ENCODE results near the gene CCRL2. TPM values are rescaled to one million over a fixed set of nuclear protein-coding genes. Genes with fewer than 3 reads are reported as not detected.

CCRL2 gene
- total RNA-seq, 2 experiments from 2014 or later, result 4.3 to 4.5 TPM

- intact Hi-C loops (cut with DNase I, micrococcal nuclease), result no loop called here
- TF ChIP-seq, protein P1, sequence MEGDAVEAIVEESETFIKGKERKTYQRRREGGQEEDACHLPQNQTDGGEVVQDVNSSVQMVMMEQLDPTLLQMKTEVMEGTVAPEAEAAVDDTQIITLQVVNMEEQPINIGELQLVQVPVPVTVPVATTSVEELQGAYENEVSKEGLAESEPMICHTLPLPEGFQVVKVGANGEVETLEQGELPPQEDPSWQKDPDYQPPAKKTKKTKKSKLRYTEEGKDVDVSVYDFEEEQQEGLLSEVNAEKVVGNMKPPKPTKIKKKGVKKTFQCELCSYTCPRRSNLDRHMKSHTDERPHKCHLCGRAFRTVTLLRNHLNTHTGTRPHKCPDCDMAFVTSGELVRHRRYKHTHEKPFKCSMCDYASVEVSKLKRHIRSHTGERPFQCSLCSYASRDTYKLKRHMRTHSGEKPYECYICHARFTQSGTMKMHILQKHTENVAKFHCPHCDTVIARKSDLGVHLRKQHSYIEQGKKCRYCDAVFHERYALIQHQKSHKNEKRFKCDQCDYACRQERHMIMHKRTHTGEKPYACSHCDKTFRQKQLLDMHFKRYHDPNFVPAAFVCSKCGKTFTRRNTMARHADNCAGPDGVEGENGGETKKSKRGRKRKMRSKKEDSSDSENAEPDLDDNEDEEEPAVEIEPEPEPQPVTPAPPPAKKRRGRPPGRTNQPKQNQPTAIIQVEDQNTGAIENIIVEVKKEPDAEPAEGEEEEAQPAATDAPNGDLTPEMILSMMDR (IDR thresholded peaks at IDR 0.05), result no peak
- no peaks in the 10 kb centered on the region for H3K9me3 ChIP-seq (ENCODE audit: control insufficient read depth in 1 of 2, insufficient read depth in 1 of 2, low read length in 2 of 2)
Measured at GRCh38 chr3:46412786-46413298, 5.8 kb downstream of the CCRL2 start.

DNA sequence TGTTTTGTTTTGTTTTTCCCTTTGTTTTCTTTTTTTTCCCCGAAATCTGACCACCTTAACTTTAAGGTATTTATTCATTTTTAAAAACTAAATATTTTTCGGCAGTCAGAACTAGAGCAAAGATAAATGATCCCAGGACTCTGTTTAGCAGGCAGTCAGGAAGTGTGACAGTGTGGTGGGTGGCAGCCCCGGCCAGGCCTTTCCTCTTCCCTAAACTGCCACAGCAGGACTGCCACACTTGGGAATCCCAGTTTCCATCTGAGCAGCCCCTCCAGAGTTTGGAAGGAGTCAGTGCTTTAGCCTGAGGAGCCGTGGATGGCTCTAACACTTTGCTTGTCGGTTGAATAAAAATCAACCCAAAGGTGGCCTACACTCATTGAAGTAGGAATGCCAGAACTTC is 6.9 kb downstream of the CCRL2 start:
- Mint-ChIP-seq H3K27me3 (no peaks in the 10 kb centered on the region), H3K36me3 (ENCODE audit: low read depth) (no peaks in the 10 kb centered on the region), H3K9me3 (no peaks in the 10 kb centered on the region), H3K4me1 (ENCODE audit: low read depth) (peaks cover 13% of the 10 kb centered on the region), H3K4me3 (no peak overlapping the region), H3K27ac (no peak overlapping the region)
- H3K4me3 ChIP-seq (ENCODE audit: low read length), result no peak overlapping the region
- H3K4me1 ChIP-seq (ENCODE audit: insufficient read depth, low read length), result peaks cover 3% of the 10 kb centered on the region
- POLR2A ChIA-PET, result no interaction called here
- DNase-seq, result no peak
- CTCF ChIA-PET, result no interaction called here
- H3K27me3 ChIP-seq (ENCODE audit: control insufficient read depth in 1 of 2, insufficient read depth in 2 of 2, low read length in 2 of 2), result no peaks in the 10 kb centered on the region
- TF ChIP-seq, protein P1 (IDR thresholded peaks at IDR 0.05), result no peak
- no peaks in the 10 kb centered on the region for H3K9me3 ChIP-seq (ENCODE audit: control insufficient read depth in 1 of 2, insufficient read depth in 1 of 2, low read length in 2 of 2)
- H3K36me3 ChIP-seq (ENCODE audit: insufficient read depth, low read length), result no peaks in the 10 kb centered on the region
- intact Hi-C loops (cut with DNase I, micrococcal nuclease), result no loop called here
- H3K27ac ChIP-seq (ENCODE audit: low read depth in 1 of 2, low read length in 2 of 2), result no peak overlapping the region
- no peak for ATAC-seq (ENCODE audit: poor library complexity)

More at GRCh38 chr3:46412786-46413298, 5.8 kb downstream of the CCRL2 start:
- Mint-ChIP-seq H3K27ac (no peak overlapping the region), H3K4me1 (ENCODE audit: low read depth) (peaks cover 19% of the 10 kb centered on the region), H3K27me3 (no peaks in the 10 kb centered on the region), H3K9me3 (no peaks in the 10 kb centered on the region), H3K4me3 (no peak overlapping the region), H3K36me3 (ENCODE audit: low read depth) (no peaks in the 10 kb centered on the region)
- DNase-seq (no peak), ATAC-seq (ENCODE audit: poor library complexity) (no peak)
- ChIA-PET POLR2A (no interaction called here), CTCF (interaction anchor here (0.6 kb wide), 1 partner anchor 309 kb away, joined by 3 read pairs; no protein-coding TSS in a partner anchor)
- H3K4me3 ChIP-seq (ENCODE audit: low read length), result no peak overlapping the region
- H3K27ac ChIP-seq (ENCODE audit: low read depth in 1 of 2, low read length in 2 of 2), result no peak overlapping the region
- no peaks in the 10 kb centered on the region for H3K36me3 ChIP-seq (ENCODE audit: insufficient read depth, low read length)
- peaks cover 5% of the 10 kb centered on the region for H3K4me1 ChIP-seq (ENCODE audit: insufficient read depth, low read length)
- no peaks in the 10 kb centered on the region for H3K27me3 ChIP-seq (ENCODE audit: control insufficient read depth in 1 of 2, insufficient read depth in 2 of 2, low read length in 2 of 2)

- H3K27me3 Mint-ChIP-seq, result no peaks in the 10 kb centered on the region
- Histone ChIP-seq H3K4me1 (ENCODE audit: insufficient read depth, low read length) (peaks cover 2% of the 10 kb centered on the region), H3K27me3 (ENCODE audit: control insufficient read depth in 1 of 2, insufficient read depth in 2 of 2, low read length in 2 of 2) (no peaks in the 10 kb centered on the region), H3K36me3 (ENCODE audit: insufficient read depth, low read length) (no peaks in the 10 kb centered on the region), H3K9me3 (ENCODE audit: control insufficient read depth in 1 of 2, insufficient read depth in 1 of 2, low read length in 2 of 2) (no peaks in the 10 kb centered on the region), H3K4me3 (ENCODE audit: low read length) (no peak overlapping the region), H3K27ac (ENCODE audit: low read depth in 1 of 2, low read length in 2 of 2) (no peak overlapping the region)
- POLR2A ChIA-PET, result no interaction called here
- H3K4me1 Mint-ChIP-seq (ENCODE audit: low read depth), result peaks cover 9% of the 10 kb centered on the region
- TF ChIP-seq, protein P1 (IDR thresholded peaks at IDR 0.05), result no peak
- no peaks in the 10 kb centered on the region for H3K9me3 Mint-ChIP-seq
- CTCF ChIA-PET, result no interaction called here
- intact Hi-C loops (cut with DNase I, micrococcal nuclease), result no loop called here
- no peak overlapping the region for H3K27ac Mint-ChIP-seq
- H3K4me3 Mint-ChIP-seq, result no peak overlapping the region
- ATAC-seq (ENCODE audit: poor library complexity), result no peak
- no peaks in the 10 kb centered on the region for H3K36me3 Mint-ChIP-seq (ENCODE audit: low read depth)
- DNase-seq, result no peak
Measured at GRCh38 chr3:46414739-46415138, 7.7 kb downstream of the CCRL2 start.
